ENCODE results near the gene FANCM. TPM values are rescaled to one million over a fixed set of nuclear protein-coding genes. Genes with fewer than 3 reads are reported as not detected.
A peak's percentile ranks its signal among the peaks of the same experiment; 100 is the strongest.

Gene FANCM
- 10.6 TPM for total RNA-seq

- DNase-seq (ENCODE audit: low spot score in 2 of 2): peak; percentile 77 to 79
- FAIRE-seq: peak; percentile 92
Measured at GRCh38 chr14:45135659-45136395, at the start of gene FANCM. Gene FANCM (plus strand): TSS chr14:45135930. CDS start chr14:45136032, 102 bp downstream.

- DNase-seq (ENCODE audit: low spot score in 2 of 2) (no peak), FAIRE-seq (no peak)
Measured at GRCh38 chr14:45089813-45090212, 45.9 kb upstream of the FANCM start.

GRCh38 chr14:45091710-45092109, 44.0 kb upstream of the FANCM start:
- DNase-seq (ENCODE audit: low spot score in 2 of 2) (no peak), FAIRE-seq (no peak)

GRCh38 chr14:45094275-45094674, 41.5 kb upstream of the FANCM start:
- FAIRE-seq: no peak

GRCh38 chr14:45095143-45095542, 40.6 kb upstream of the FANCM start:
- DNase-seq (ENCODE audit: low spot score in 2 of 2): no peak
- no peak for FAIRE-seq

More at GRCh38 chr14:45094275-45094674, 41.5 kb upstream of the FANCM start:
- DNase-seq (ENCODE audit: low spot score in 2 of 2): no peak

GRCh38 chr14:45096218-45096617, 39.5 kb upstream of the FANCM start:
- no peak for DNase-seq (ENCODE audit: low spot score in 2 of 2)
- FAIRE-seq: no peak

- no peak for FAIRE-seq
- no peak for DNase-seq (ENCODE audit: low spot score in 2 of 2)
Measured at GRCh38 chr14:45103806-45104205, 31.9 kb upstream of the FANCM start.

GRCh38 chr14:45104561-45104960, 31.2 kb upstream of the FANCM start:
- no peak for FAIRE-seq

GRCh38 chr14:45112896-45113781, 22.6 kb upstream of the FANCM start:
- FAIRE-seq (no peak), DNase-seq (ENCODE audit: low spot score in 2 of 2) (no peak)

More at GRCh38 chr14:45104561-45104960, 31.2 kb upstream of the FANCM start:
- no peak for DNase-seq (ENCODE audit: low spot score in 2 of 2)

- DNase-seq (ENCODE audit: low spot score in 2 of 2): no peak
Measured at GRCh38 chr14:45114327-45114726, 21.4 kb upstream of the FANCM start.

GRCh38 chr14:45118594-45118993, 17.1 kb upstream of the FANCM start:
- FAIRE-seq (no peak), DNase-seq (ENCODE audit: low spot score in 2 of 2) (no peak)

More at GRCh38 chr14:45114327-45114726, 21.4 kb upstream of the FANCM start:
- FAIRE-seq: no peak

GRCh38 chr14:45120096-45120495, 15.6 kb upstream of the FANCM start:
- FAIRE-seq (no peak), DNase-seq (ENCODE audit: low spot score in 2 of 2) (no peak)

- no peak for FAIRE-seq
- DNase-seq (ENCODE audit: low spot score in 2 of 2): no peak
Measured at GRCh38 chr14:45123271-45123670, 12.5 kb upstream of the FANCM start.

GRCh38 chr14:45125754-45126153, 10.0 kb upstream of the FANCM start:
- FAIRE-seq: no peak
- DNase-seq (ENCODE audit: low spot score in 2 of 2): no peak

- no peak for FAIRE-seq
- no peak for DNase-seq (ENCODE audit: low spot score in 2 of 2)
Measured at GRCh38 chr14:45128963-45129629, 6.6 kb upstream of the FANCM start.

GRCh38 chr14:45133683-45134050, 2.1 kb upstream of the FANCM start:
- DNase-seq (ENCODE audit: low spot score in 2 of 2): no peak
- FAIRE-seq: no peak

- peak; percentile 90 to 96 for DNase-seq (ENCODE audit: low spot score in 2 of 2)
- peak; percentile 53 for FAIRE-seq
Measured at GRCh38 chr14:45134051-45134958, 1.4 kb upstream of the FANCM start, which contains the start of gene FKBP3. Gene FKBP3 (minus strand): TSS chr14:45134481. CDS start chr14:45134456, 25 bp downstream.

- FAIRE-seq (no peak), DNase-seq (ENCODE audit: low spot score in 2 of 2) (no peak)
Measured at GRCh38 chr14:45135156-45135555, 574 bp upstream of the FANCM start.

GRCh38 chr14:45136399-45136798, 669 bp downstream of the FANCM start:
- DNase-seq (ENCODE audit: low spot score in 2 of 2): no peak
- no peak for FAIRE-seq
